Stimulated activated CD8-positive, alpha-beta memory T cell treated with anti-CD3 and anti-CD28 coated beads, Interleukin-12 subunit alpha, Interleukin-12 subunit beta, amount 100 ng/mL, for 4 hours (primary cell): Measurements from ENCODE around the gene GRID1.
"Not testable (repeated sequence)": the region's sequence is repeated elsewhere in the genome, so short reads cannot be mapped to it uniquely, and the experiment has no call there.

Experiments used
- DNase-seq: peaks from one replicate; pipeline ENCODE4 v3.0.0-alpha.2; 2020; ENCODE audit warnings: low read depth

GRID1 gene

DNA sequence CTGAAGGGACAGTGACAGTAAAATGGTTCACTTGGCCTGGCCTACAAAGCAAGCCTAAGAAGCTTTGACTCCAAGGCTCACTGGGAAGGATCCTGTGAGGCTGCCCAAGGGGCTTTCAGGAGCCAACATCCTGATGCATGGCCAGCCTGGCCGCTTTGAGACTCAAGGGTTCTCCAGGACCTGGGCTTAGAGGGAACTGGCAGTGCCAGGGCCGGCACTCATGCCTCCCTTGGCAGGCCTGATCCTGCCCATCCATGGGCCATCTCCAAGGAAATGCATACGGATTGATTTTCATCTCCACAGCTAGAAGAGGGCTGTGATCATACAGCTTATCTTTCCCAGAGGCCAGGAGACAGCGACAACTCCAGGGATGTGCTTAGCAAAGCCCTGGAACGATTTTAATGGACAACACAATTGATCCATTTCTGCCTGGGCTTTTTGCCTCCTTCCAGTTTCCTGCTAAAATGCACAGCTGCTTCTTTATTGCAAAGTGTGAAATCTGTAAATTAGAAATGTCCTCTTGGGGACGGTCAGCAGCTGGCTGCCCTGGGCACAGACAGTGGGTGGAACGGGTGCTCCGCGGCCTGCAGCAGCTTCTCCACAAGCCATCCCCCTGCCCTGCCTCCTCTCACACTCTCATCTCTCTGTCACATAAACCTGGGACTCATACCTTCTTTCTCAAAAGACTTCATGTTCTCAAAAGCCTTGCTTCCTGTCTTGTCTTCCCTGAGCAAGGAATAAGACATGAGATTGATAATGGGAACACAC is 288.5 kb downstream of the GRID1 start:
- DNase-seq = no peak

DNA sequence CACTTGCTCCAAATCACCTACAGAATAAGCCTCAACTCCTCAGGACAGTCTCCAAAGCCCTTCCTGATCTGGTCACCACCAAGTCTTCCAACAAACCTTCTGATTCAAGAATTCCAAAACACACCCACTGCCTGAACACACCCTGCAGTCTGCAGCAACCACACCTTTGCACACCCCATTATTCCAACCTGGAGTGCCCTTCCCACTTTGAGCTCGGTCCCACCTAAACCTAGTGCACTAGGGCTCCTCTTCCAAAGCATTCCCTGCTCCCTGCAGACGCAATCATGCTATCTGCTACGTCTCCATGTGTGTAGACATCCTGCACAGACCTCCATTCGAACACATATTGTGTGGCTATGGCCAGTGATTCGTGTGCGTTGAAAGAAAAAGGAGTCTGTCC is 289.3 kb downstream of the GRID1 start:
- no peak for DNase-seq

DNA sequence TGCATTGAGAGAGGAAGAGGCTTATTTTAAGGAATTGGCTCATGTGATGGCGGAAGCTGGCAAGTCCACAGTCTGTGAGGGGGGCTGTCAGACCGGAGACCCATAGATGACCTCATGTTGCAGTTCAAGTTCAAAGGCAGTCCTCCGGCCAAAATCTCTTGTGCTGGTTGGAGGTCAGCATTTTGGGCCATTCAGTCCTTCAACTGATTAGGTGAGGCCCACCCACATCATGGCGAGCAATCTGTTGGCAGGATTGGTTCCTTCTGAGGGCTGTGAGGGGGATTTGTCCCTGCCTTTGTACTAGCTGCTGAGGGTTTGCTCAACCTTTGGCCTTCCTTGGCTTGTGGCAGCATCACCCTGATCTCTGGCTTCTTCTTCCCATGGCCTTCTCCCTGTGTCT is 290.1 kb downstream of the GRID1 start:
- not testable (repeated sequence) for DNase-seq

DNA sequence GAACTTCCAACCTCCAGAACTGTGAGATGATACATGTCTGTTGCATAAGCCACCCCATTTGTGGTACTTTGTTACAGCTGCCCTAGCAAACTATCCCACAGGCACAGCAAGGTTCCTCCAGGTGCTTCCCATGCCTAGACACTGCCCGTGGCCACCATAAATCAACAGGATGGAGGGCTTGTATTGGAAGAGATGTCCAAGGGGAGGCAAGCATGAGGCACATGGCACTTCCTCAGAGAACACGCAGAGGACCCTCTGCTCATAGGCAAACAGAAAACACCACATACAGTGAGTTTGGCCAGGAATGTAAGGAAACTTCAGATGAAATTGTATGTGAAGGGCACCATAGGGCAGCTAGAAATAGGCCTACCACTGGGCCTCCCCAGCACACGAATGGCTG is 291.1 kb downstream of the GRID1 start:
- DNase-seq = no peak

DNA sequence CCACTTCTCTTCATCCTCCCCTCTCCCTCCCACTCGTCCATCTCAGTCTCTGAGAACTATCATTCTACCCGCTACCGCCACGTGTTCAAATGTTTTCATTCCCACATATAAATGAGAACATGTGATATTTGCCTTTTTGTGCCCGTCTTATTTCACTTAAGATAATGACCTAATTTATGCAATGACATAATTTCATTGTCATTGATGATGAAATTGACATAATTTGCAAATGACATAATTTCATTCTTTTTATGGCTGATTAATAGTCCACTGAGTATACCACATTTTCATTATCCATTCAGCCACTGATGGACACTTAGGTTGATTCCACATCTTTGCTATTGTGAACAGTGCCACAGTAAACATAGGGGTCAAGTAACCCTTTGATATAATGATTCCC is 292.3 kb downstream of the GRID1 start:
- DNase-seq = no peak

DNA sequence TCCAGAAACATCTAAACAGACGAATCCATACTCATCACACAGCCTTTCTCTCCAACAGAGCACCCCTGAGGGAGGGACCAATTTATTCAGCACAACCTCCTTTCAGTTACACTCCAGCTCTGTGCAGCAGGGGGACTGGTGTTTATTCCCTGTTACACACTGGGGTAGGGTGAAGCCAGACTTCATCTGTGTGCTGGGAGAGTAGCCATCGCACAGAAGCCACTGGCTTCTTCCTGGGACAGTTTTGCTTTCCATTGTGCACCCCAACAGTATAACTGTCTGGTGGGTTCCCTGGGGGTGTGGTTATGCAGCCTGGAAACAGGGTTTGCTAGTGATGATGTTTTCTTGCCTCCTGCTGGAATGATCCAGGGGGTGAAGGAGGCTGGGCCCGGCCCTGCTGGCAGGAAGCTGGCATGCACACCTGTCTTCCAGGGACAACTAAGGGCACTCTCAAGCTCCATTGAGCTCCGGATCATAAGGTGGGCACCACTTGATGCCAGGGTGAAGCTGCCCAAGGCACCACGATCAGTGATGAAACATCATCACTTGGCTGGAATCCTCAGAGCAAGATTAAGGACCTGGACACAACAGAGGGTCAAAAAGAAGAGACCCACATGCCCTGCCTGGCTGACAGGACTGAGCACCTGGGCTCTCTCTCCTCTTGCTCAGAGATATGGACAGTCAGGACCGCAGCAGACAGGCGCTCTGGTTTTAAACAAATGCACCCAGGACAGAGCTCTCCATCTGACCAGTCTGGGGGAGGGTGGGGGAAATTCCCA is 293.2 kb downstream of the GRID1 start:
- no peak for DNase-seq

DNA sequence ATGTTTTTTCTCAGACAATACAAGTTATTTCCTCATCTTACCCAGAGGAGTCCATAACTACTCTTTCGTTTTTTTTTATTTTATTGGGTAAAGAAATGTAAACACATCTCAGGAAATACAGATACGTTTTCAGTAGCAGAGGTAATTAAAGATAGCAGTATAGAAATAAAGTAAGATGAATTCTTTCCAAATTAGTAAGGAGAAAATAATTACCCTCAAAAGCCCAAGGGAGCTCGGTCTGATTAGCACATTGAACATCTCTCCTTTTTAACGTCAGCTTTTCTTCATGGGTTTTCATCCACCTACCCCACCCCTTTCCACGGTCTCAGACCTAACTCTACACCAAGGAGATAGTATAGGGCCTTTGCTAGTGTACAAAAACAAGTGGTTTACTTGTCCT is 294.2 kb downstream of the GRID1 start:
- no peak for DNase-seq

DNA sequence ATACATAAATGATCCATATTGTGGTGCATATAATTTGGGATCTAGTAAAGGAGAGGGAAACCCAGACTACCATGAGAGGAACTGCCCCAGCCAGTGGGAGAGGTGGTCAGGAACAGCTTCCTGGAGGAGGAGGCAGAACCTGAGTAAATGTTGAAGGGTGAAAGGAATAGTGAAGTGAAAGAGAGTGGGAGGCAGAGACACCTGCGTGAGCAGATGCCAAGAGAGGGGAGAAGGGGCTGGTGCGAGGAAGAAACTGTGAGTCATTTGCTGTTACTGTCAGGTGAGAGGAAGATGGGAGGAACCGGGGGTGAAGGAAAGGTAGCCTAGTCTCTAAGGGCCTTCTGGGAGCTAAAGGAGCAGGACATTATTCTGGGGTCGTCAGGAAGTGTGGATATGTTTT is 294.8 kb downstream of the GRID1 start:
- DNase-seq = no peak

DNA sequence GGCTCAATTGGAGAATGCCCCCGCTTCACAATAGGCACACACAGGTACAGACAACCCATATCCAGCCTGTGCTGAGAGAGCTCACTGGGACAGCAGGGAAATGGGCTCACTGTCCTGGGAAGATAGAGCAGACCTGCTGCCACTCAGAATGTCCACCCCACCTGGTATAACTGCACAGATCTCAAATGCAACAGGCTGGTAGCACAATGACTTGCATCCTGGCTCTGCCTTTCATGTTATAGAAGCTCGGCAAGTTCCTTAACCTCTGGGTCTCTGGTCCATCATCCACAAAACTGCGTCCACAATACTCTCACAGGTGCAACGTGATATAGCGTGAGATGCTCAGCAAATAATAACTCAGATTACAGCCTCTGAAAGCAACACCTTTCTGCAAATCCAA is 295.4 kb downstream of the GRID1 start:
- no peak for DNase-seq

DNA sequence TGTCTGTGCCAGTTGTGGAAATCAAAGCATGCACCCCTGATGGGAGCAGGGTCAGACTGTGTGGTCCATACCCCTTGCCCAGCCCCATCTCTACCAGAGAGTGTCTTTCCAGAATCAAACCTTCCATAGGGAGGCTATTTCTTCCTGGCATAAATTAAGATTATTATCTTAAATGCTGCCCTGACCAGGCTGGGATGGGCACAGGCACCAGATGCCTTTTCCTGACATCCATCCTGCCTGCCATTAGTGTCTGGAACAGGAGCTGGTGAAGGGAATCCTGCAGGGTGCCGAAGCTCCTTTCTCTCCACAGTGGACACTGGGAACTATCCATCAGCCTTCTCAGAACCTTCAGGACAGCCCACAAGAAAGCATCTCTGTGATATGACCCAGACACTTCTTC is 296.3 kb downstream of the GRID1 start:
- DNase-seq = no peak

DNA sequence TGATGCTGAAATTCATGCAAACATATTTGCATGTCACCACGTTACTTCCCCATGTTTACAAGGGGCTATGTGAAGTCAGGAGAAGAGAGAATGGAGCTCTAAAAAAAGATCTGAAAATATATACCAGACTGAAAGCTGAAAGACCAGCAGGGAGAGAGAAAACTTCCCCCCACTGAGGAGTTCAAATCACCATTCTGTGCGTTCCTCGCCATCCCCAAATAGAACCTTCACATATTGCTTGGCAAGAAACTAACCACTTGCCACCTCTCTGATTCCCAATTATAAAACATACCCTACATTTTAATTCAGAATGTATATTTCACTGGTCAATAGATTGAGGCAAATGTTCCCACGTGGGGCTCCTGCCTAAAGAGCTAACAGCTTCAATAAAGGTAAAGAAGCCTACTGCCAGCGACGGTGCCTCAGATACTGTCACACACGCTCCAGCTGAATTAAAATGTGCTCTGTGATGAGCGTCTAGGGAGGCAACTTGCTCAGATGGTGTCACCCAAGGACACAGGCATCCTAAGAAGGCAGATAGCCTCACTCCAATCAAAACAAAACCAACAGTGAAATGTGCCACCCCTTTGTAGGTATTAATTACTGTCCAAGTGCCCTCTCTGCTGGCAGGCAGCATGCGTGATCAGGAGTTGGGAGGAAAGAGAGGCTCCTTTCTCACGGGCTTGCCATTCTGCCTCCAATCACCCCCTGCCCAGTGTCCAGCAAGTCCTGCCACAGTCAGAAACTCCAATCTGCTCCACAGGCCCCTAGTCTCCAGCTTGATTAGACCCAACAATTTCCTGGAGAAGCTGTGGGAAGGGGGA is 298.2 kb downstream of the GRID1 start:
- DNase-seq = no peak

DNA sequence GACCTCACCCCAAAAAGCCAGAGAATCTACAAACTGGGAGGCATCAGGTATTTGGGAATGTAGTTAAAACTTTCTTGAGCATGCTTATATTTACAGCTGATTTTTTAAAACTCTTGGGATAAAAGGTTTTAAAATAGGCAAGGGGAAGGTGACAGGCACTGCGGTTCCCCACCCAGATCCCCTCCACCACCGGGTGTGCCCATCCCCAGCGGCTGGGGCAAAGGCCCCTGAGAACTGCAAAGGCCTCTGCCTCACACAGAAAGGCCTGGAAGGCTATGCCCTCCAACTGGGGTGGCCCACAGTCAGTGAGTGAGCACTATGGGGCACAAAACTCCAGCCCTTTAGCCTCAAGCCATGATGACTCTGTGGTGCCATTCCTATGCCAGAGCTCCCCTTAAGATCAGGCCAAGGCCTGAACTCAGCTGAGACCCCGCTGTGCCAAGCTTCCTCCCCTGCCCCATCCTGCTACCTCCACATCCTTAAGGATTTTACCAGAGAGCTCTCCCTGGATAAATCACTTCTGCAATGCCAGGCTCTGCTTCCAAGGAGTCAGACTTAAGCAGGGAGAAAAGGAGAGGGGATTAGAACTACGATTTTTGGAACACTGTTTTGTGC is 299.1 kb downstream of the GRID1 start:
- no peak for DNase-seq

DNA sequence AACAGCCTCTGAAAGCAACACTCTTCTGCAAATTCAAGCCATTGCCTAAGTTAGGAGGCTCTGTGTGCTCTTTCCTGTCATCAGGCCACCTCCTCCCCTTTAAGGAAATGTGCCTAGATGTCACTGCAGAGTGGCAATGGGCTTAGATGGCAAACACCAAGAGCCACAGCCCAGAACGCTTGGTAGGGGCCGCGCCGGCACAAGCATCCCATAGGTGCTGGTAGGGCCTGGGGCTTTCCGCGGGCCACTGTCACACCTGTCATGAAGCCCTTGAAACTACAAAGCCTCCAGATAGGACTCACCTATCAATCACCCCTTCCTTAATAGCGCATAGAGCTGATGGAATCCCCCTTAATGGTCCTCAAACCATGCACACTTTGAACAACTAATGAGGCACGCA is 299.9 kb downstream of the GRID1 start:
- DNase-seq = no peak

DNA sequence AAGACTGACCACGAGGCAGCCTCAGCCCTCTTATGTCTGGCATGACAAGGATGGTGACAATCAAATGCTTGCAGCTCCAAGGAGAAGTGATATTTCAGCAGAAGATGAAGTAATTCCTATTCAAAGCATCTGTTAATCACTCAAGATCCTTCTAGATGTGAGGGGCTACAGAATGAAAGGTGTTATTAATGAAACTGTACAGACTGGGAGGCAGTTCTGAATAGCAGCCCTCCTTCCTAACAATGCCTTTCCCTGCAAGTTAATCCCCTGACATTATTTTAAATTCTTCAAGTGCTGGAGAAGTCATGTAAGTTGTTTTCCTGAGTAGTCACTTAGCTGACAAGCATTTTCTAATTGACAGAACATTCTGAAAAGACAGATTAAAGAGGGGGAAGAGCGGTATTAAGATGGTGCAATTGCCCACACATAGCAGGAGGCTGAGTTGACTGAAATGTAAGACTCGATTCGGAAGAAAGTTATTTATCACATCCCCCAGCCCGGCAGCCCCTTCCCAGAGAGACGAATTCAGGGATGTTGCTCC is 300.8 kb downstream of the GRID1 start:
- DNase-seq = no peak

DNA sequence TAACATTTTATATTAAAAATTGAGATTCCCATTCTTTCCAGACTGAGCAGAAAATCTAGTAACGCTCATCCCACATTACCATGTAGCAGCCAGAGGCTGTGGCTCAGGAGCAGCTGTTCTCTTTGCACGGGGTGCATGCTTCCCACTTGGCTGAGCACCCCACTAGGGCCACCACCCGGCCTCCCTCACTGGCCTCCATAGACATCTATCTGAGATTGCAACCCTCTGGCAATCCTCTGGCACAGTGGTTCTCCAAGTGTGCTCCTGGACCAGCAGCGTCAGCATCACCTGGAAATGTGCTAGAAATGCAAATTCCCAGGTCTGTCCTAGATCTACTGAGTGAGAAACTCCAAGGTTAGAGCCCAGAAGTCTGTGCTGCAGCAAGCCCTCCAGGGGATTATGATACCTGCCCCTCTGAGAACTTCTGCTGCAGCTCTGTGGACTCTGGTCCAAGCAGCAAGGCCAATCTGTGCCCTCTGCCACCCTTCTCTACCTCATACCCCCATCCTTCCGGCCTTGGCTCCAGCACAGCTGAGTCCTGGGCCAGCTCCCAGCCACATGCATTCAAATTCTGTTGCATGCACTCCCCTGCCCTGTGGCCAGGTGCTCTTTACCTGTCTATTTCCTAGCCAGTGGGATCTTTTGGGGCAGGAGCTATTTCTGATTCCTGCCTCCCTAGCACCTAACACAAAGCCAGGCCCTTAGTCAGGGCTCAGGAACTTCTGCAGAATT is 301.5 kb downstream of the GRID1 start:
- no peak for DNase-seq

DNA sequence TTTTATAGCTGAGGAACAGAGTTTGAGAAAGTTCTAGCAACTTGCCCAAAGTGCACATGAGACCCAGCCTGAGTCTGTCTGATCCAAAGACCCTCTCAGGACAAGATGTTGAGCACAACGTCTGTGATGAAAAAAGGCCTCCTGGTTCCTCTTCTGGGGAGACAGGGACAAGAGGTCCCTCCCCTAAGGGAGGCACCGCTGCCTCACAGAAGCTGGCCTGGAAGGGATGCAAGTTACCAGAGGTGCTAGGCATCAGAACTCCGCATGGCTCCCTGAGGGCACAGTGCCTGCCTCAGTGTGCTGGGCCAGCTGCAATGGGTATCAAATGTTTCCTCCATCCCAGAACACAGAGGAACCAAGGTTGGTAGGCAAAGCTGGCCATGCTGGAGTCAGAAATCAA is 302.4 kb downstream of the GRID1 start:
- DNase-seq = no peak

DNA sequence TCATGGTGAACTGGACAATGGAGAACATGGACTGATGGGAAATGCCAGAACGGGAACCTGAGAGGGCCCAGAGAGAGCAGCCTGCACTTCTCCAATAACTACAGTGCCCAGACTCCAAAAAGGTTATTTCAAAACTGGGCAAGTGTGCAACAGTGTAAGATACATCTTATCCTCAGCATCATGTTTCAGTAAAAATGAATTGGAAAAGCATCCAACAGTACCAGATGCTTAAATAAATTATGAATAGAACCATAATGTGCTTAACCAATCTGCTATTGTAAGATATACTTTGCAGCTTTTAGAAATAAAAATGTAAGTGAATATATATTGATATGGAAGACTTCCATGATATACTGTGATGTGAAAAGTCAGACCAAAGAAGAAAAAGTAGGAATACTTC is 303.3 kb downstream of the GRID1 start:
- DNase-seq = no peak

DNA sequence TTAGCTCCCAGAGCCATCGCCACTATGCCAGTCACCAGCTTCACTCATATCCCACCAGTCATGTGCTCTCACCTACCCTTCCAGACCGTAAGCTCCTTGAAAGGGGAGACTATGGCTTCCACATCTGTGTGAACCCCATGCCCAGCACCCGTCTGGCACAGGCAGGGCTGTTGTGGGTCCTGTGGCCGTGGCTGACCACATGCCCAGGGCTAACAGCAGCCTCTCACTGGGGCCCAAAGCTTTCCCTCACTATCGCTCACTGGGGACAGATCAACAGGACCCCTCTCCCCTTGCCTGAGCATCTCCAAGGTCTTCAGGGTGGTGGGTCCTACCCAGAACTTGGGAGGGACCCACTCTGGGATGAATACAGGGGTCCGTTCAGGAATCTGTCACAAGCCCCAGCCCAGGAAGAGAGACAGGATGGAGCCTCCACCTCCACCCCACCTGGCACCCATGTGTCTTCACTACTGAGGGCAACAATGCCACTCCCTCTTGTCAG is 303.9 kb downstream of the GRID1 start:
- no peak for DNase-seq

DNA sequence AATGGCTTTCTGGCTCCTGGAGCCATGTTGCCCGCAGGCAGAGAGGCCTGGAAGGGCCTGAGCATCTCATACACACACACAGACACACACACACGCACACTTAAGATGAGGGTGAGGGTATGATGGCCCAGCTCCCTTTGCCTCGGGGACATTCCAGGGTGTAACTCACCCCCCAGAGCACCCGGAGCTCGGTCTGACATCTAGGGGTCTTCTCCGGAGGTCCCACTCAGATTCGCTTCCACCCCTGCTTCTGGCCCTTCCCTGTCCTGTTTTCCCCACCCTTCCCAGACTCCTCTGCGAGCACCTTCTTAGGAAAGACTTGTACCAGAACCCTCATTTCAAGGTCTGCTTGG is 304.4 kb downstream of the GRID1 start:
- DNase-seq = no peak

DNA sequence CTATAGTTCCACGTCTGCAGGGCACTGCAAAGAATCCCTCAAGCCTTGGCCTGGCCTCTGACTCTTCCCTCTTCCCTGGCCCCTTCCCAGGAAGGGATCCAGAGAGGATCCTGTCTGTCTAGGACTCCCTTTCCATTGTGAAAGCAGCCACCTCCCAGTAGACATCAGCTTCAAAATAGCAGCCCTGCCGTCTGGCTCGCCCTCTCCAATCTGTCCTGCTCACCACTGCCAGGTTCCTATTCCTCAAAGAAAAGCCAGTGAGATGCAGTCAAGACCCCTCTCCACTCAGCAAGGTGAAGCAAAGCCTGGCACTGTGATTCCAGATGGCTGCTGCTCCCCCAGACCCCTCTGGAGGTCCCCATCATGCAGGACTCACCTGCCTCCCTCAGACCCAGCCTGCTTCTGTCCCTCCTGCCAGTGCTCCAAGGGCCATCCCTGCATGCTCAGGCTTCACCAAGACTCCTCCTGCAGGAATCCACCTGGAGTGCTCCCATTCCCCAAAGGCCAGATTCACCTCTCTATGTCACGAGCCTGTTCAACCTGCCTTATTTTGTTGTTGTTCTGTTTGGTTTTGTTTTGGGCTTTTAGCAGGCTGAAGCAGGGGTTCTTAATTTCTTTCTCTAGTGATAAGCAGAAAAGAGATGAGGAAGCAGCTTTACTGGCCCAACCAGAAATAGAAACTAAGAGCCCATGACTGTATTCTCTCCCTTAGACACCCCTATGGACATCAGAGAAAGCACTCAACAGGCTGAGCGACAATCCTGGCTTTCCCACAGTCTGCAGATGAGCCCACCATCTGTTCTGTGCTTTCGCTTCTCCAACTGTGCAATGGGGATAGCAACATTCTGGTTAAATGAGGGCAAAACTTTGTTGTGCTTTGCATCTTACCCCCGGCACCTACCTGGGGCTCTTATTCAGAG is 305.1 kb downstream of the GRID1 start:
- no peak for DNase-seq
